GM23338 (cell line): ENCODE measurements around the gene OR5K2.

Source experiments
- CREB1 ChIP-seq: fragments of 250-450 bp; sonication (Bioruptor Pico); IDR thresholded peaks from 2 replicates; pipeline ENCODE4 v1.5.0; 2020; ENCODE audit warnings: low read depth, mild to moderate bottlenecking, moderate library complexity
- CTCF ChIP-seq, 2 experiments: fragments of 200-600 bp in 1 of 2; sonication (generic) in 1 of 2; conservative IDR thresholded peaks; 2 replicates each; pipeline versions ENCODE4 v1.5.1 to v1.6.1; 2016 to 2017; ENCODE audit warnings: antibody characterized with exemption in 2 of 2, low read depth in 2 of 2, mild to moderate bottlenecking in 2 of 2, moderate library complexity in 1 of 2
- EZH2 ChIP-seq: fragments of 200-600 bp; sonication (generic); IDR thresholded peaks from one replicate; pipeline ENCODE4 v1.8.0; 2017; ENCODE audit warnings: antibody characterized with exemption, mild to moderate bottlenecking, low read depth; ENCODE audit not compliant: unreplicated experiment
- NANOG ChIP-seq: IDR thresholded peaks from 2 replicates; pipeline ENCODE4 v1.6.1; 2016; ENCODE audit warnings: antibody characterized with exemption, borderline replicate concordance
- POLR2AphosphoS5 ChIP-seq: IDR thresholded peaks from 2 replicates; pipeline ENCODE4 v1.6.1; 2016; ENCODE audit warnings: antibody characterized with exemption, low read depth
- ZNF114 ChIP-seq: fragments of 250-450 bp; sonication (Bioruptor Pico); IDR thresholded peaks from 2 replicates; pipeline ENCODE4 v1.5.0; 2020; ENCODE audit warnings: mild to moderate bottlenecking, moderate library complexity
- ZNF331 ChIP-seq: fragments of 250-450 bp; sonication (Bioruptor Pico); IDR thresholded peaks from 2 replicates; pipeline ENCODE4 v1.5.0; 2020; ENCODE audit warnings: low read depth, mild to moderate bottlenecking, moderate library complexity

GRCh38 chr3:98497381-98497780 lies at the start of gene OR5K2:
- TF ChIP-seq CTCF (conservative IDR thresholded peaks at IDR 0.05; ENCODE audit: low read depth in 2 of 2) = no peak
- no peak for TF ChIP-seq NANOG
- no peak for TF ChIP-seq POLR2AphosphoS5
- no peak for TF ChIP-seq ZNF114 (CRISPR knock-in tag)
- no peak for TF ChIP-seq EZH2
- TF ChIP-seq ZNF331 = no peak
- no peak for TF ChIP-seq CREB1 (CRISPR knock-in tag)
